Rectal smooth muscle tissue (tissue), 1 donor: ENCODE data around the gene GOT2.
"Not testable (repeated sequence)": the region's sequence is repeated elsewhere in the genome, so short reads cannot be mapped to it uniquely, and the experiment has no call there.

Experiments
- H3K27ac ChIP-seq: one replicate; pipeline ENCODE4 v1.7.0; 2013; ENCODE audit warnings: low read depth, low read length, inconsistent platforms
- H3K27me3 ChIP-seq: one replicate; pipeline ENCODE4 v1.7.0; 2013; ENCODE audit warnings: low read length; ENCODE audit not compliant: control insufficient read depth, insufficient read depth
- H3K36me3 ChIP-seq: one replicate; pipeline ENCODE4 v1.7.0; 2013; ENCODE audit warnings: low read length; ENCODE audit not compliant: control insufficient read depth, insufficient read depth
- H3K4me1 ChIP-seq: one replicate; pipeline ENCODE4 v1.7.0; 2013; ENCODE audit warnings: low read length; ENCODE audit not compliant: control insufficient read depth, insufficient read depth
- H3K4me3 ChIP-seq: one replicate; pipeline ENCODE4 v1.7.0; 2013; ENCODE audit warnings: low read length
- H3K9ac ChIP-seq: one replicate; pipeline ENCODE4 v1.7.0; 2013; ENCODE audit warnings: low read length

Gene GOT2

DNA sequence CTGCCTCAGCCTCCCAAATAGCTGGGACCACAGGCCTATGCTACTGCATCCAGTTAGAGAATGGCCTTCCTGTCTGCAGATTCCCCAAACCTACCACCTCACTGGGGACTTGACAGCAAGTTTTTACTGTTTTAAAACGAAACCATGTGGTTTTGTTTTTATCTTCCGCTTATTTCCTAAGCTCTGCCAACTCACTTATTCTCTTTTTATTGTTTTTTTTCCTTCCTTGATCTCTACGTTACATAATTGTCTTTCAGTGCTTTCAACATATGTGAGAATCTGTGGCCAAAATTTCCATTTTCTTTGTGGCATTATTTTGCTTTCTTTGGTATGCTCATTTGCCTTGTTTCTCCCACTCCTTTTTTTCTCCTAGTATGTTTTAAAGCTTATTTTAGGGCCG, 35.0 kb downstream of the GOT2 start:
- no peak overlapping the region for H3K4me3 ChIP-seq
- no peaks in the 10 kb centered on the region for H3K4me1 ChIP-seq
- H3K27ac ChIP-seq, result no peak overlapping the region
- no peaks in the 10 kb centered on the region for H3K36me3 ChIP-seq
- H3K9ac ChIP-seq, result no peak overlapping the region
- H3K27me3 ChIP-seq, result no peaks in the 10 kb centered on the region

DNA sequence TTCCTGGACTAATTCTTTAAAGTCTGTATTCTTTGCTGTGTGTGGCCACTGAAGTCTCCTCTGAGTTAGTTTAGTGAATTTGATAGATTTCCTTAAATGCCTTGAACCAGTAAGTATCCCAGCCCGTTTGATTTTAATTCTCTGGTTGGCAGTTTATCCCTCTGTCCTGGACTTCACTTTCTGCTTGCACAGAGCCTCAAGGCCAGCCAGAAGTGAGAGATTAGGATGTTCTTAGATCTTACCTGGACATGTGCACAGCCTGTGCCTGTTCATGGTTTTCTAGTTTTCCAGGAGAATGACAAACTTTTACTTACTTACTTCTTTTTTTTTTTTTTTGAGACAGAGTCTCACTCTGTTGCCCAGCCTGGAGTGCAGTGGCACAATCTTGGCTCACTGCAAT, 38.7 kb downstream of the GOT2 start:
- H3K27ac ChIP-seq, result no peak overlapping the region
- H3K9ac ChIP-seq, result no peak overlapping the region
- no peaks in the 10 kb centered on the region for H3K4me1 ChIP-seq
- no peaks in the 10 kb centered on the region for H3K36me3 ChIP-seq
- no peaks in the 10 kb centered on the region for H3K27me3 ChIP-seq
- no peak overlapping the region for H3K4me3 ChIP-seq

- Histone ChIP-seq H3K36me3 (no peaks in the 10 kb centered on the region), H3K4me1 (no peaks in the 10 kb centered on the region), H3K9ac (no peak overlapping the region), H3K4me3 (no peak overlapping the region), H3K27me3 (no peaks in the 10 kb centered on the region), H3K27ac (no peak overlapping the region)
Measured at GRCh38 chr16:58692450-58692849, 41.7 kb downstream of the GOT2 start.

GRCh38 chr16:58686985-58687706, 47.0 kb downstream of the GOT2 start:
- not testable (repeated sequence) for H3K4me3 ChIP-seq, H3K9ac ChIP-seq, H3K27me3 ChIP-seq, H3K27ac ChIP-seq, H3K36me3 ChIP-seq
- peaks cover 13% of the 10 kb centered on the region for H3K4me1 ChIP-seq

GRCh38 chr16:58685084-58685449, 49.0 kb downstream of the GOT2 start:
- Histone ChIP-seq H3K4me1 (peaks cover 13% of the 10 kb centered on the region), H3K4me3 (peak overlapping the region; percentile 95), H3K9ac (no peak overlapping the region), H3K36me3 (peaks cover 2% of the 10 kb centered on the region), H3K27me3 (no peaks in the 10 kb centered on the region), H3K27ac (peak overlapping the region; percentile 55)

GRCh38 chr16:58684354-58685083, 49.6 kb downstream of the GOT2 start, which contains the start of gene SLC38A7:
SLC38A7 (minus strand) TSS chr16:58684770; CDS start chr16:58680126, 4,644 bp downstream.
- peak within 1 kb of the TSS; percentile 55 for H3K27ac ChIP-seq

GRCh38 chr16:58684001-58684353, 50.1 kb downstream of the GOT2 start:
- peaks cover 13% of the 10 kb centered on the region for H3K4me1 ChIP-seq
- H3K27ac ChIP-seq, result no peak overlapping the region
- peaks cover 5% of the 10 kb centered on the region for H3K36me3 ChIP-seq
- H3K27me3 ChIP-seq, result no peaks in the 10 kb centered on the region
- peak overlapping the region; percentile 95 for H3K4me3 ChIP-seq
- peak overlapping the region; percentile 94 for H3K9ac ChIP-seq

More at GRCh38 chr16:58684354-58685083, 49.6 kb downstream of the GOT2 start, which contains the start of gene SLC38A7:
- Histone ChIP-seq H3K4me1 (peaks cover 13% of the 10 kb centered on the region), H3K9ac (peak within 1 kb of the TSS; percentile 94), H3K4me3 (peak within 1 kb of the TSS; percentile 95), H3K36me3 (peaks cover 5% of the 10 kb centered on the region), H3K27me3 (no peaks in the 10 kb centered on the region)

DNA sequence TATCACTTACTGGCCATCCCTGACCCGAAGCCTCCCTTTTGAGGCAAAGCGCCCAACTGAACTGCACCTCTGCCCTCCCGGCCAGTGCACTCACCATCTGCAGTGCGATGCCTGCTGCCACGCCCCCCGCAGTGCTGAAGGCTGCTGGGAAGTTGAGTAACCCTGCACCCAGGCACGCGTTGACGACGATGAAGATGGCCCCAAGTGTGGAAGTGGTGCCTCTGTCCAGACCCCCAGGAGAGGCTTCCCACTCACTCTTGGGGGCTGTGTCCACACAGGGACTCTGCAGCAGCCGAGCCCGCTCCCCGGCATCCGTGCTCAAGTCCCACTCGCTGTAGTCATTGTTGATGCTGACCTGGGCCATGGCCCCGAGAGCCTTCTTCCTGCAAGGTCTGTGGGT, 54.4 kb downstream of the GOT2 start:
- H3K27me3 ChIP-seq, result no peaks in the 10 kb centered on the region
- no peak overlapping the region for H3K9ac ChIP-seq
- H3K36me3 ChIP-seq, result peaks cover 15% of the 10 kb centered on the region
- peaks cover 10% of the 10 kb centered on the region for H3K4me1 ChIP-seq
- H3K4me3 ChIP-seq, result no peak overlapping the region
- H3K27ac ChIP-seq, result no peak overlapping the region

GRCh38 chr16:58678716-58679115, 55.4 kb downstream of the GOT2 start:
- Histone ChIP-seq H3K4me3 (no peak overlapping the region), H3K27me3 (no peaks in the 10 kb centered on the region), H3K9ac (no peak overlapping the region), H3K4me1 (peaks cover 4% of the 10 kb centered on the region), H3K27ac (no peak overlapping the region), H3K36me3 (peaks cover 15% of the 10 kb centered on the region)

DNA sequence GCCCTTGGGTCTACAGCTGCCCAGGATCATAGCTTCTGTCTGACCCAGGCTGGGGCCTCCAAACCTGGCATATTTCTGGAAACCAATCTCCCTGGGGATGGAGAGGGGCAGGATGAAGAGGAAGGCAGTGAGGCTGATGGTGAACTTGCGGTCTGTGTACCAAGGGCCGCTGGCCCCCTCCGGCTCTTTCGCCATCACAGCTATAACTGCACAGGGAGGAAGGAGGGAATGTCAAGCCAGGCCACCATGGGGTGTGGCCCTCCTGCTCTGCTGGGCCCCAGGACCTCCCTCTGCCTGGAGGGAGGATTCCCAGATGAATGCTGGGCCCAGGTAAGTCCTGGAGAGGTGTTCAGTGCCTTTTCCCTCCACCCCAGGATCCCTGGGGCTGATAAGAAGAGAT, 55.8 kb downstream of the GOT2 start:
- Histone ChIP-seq H3K9ac (no peak overlapping the region), H3K27ac (no peak overlapping the region), H3K27me3 (no peaks in the 10 kb centered on the region), H3K36me3 (peaks cover 15% of the 10 kb centered on the region), H3K4me3 (no peak overlapping the region), H3K4me1 (no peaks in the 10 kb centered on the region)

DNA sequence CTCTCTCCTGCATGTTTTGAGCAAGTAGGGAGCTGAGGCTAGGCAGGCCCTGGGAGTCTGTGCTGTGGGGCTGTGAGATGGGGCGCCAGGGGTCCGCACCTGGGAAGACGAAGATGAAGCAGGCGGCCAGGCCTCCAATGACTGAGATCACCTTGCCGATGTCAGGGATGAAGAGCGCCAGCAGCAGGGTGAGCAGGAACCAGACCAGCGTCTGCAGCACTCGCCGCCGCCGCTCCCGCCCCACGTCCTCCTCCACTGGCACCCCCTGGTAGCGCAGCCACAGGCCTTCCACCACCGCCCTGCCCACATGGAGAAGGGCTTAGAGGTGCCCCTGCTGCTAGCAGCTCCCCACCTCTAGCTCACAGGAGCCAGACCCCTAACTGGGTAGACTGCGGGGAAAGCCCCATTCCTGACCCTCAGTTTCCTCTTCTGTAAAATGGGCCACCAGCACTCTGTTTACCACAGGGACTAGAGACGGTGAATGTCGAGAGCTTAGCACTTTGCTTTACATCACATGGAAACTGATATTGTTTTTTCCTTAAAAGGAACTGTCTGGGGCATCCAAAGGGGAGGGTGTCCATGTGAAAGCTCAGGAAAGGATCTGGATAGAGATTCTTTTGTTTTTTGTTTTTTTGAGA, 63.1 kb downstream of the GOT2 start:
- H3K27me3 ChIP-seq, result no peaks in the 10 kb centered on the region
- H3K4me1 ChIP-seq, result no peaks in the 10 kb centered on the region
- peaks cover 6% of the 10 kb centered on the region for H3K36me3 ChIP-seq
- H3K27ac ChIP-seq, result no peak overlapping the region
- H3K4me3 ChIP-seq, result no peak overlapping the region
- no peak overlapping the region for H3K9ac ChIP-seq

- Histone ChIP-seq H3K4me1 (no peaks in the 10 kb centered on the region), H3K36me3 (peaks cover 3% of the 10 kb centered on the region), H3K9ac (no peak overlapping the region), H3K27me3 (no peaks in the 10 kb centered on the region), H3K27ac (no peak overlapping the region), H3K4me3 (no peak overlapping the region)
Measured at GRCh38 chr16:58670177-58670576, 63.9 kb downstream of the GOT2 start.
